ENCODE data around the gene EIF2S2. TPM values are rescaled to one million over a fixed set of nuclear protein-coding genes. Genes with fewer than 3 reads are reported as not detected.

The EIF2S2 gene
- total RNA-seq, 2 donors from 2014 or later, result 22.6 to 40.2 TPM

- no peaks in the 10 kb centered on the region for H3K9me3 ChIP-seq
- WGBS, 2 donors, result 96 to 98% methylated on average over 3 of the region's 3 CpGs
Measured at GRCh38 chr20:34064286-34064685, 47.8 kb downstream of the EIF2S2 start.

GRCh38 chr20:34062570-34063482, 49.2 kb downstream of the EIF2S2 start:
- no peaks in the 10 kb centered on the region for H3K27me3 ChIP-seq
- no peaks in the 10 kb centered on the region for H3K36me3 ChIP-seq (replicated peaks in 1 of 2; ENCODE audit: insufficient read depth in 1 of 2, low read depth in 2 of 2)
- WGBS, 2 donors, result 76 to 86% methylated on average over 5 of the region's 5 CpGs
- no peaks in the 10 kb centered on the region for H3K9me3 ChIP-seq
- DNase-seq (no peak), ATAC-seq (no peak)
- H3K4me3 ChIP-seq, result no peak overlapping the region
- intact Hi-C loops (cut with DNase I), result no loop called here
- H3K4me1 ChIP-seq, result peaks cover 13% of the 10 kb centered on the region
- H3K27ac ChIP-seq, result no peak overlapping the region
- TF ChIP-seq CTCF (IDR thresholded peaks at IDR 0.05) (no peak), POLR2A (IDR thresholded peaks at IDR 0.05) (no peak)

More at GRCh38 chr20:34064286-34064685, 47.8 kb downstream of the EIF2S2 start:
- intact Hi-C loops (cut with DNase I), result no loop called here
- peaks cover 20% of the 10 kb centered on the region for H3K4me1 ChIP-seq
- H3K27ac ChIP-seq, result no peak overlapping the region
- no peak for DNase-seq
- no peak for TF ChIP-seq POLR2A (IDR thresholded peaks at IDR 0.05)
- TF ChIP-seq CTCF (IDR thresholded peaks at IDR 0.05), result no peak
- ATAC-seq, result no peak
- H3K27me3 ChIP-seq, result no peaks in the 10 kb centered on the region
- no peaks in the 10 kb centered on the region for H3K36me3 ChIP-seq (replicated peaks in 1 of 2; ENCODE audit: insufficient read depth in 1 of 2, low read depth in 2 of 2)
- no peak overlapping the region for H3K4me3 ChIP-seq

- no peak for TF ChIP-seq CTCF (IDR thresholded peaks at IDR 0.05)
- no peak for TF ChIP-seq POLR2A (IDR thresholded peaks at IDR 0.05)
- Histone ChIP-seq H3K36me3 (replicated peaks in 1 of 2; ENCODE audit: insufficient read depth in 1 of 2, low read depth in 2 of 2) (no peaks in the 10 kb centered on the region), H3K9me3 (no peaks in the 10 kb centered on the region), H3K4me1 (peaks cover 13% of the 10 kb centered on the region), H3K27ac (no peak overlapping the region), H3K27me3 (no peaks in the 10 kb centered on the region), H3K4me3 (no peak overlapping the region)
- DNase-seq (no peak), ATAC-seq (no peak)
- intact Hi-C loops (cut with DNase I), result no loop called here
Measured at GRCh38 chr20:34061695-34062094, 50.3 kb downstream of the EIF2S2 start.

- Histone ChIP-seq H3K36me3 (replicated peaks in 1 of 2; ENCODE audit: insufficient read depth in 1 of 2, low read depth in 2 of 2) (no peaks in the 10 kb centered on the region), H3K4me1 (peaks cover 13% of the 10 kb centered on the region), H3K9me3 (no peaks in the 10 kb centered on the region), H3K27ac (no peak overlapping the region), H3K27me3 (no peaks in the 10 kb centered on the region), H3K4me3 (no peak overlapping the region)
- 81 to 95% methylated on average over 1 of the region's 1 CpG for WGBS, 2 donors
- DNase-seq (no peak), ATAC-seq (no peak)
- intact Hi-C loops (cut with DNase I), result no loop called here
- TF ChIP-seq POLR2A (IDR thresholded peaks at IDR 0.05) (no peak), CTCF (IDR thresholded peaks at IDR 0.05) (no peak)
Measured at GRCh38 chr20:34060970-34061369, 51.1 kb downstream of the EIF2S2 start.

DNA sequence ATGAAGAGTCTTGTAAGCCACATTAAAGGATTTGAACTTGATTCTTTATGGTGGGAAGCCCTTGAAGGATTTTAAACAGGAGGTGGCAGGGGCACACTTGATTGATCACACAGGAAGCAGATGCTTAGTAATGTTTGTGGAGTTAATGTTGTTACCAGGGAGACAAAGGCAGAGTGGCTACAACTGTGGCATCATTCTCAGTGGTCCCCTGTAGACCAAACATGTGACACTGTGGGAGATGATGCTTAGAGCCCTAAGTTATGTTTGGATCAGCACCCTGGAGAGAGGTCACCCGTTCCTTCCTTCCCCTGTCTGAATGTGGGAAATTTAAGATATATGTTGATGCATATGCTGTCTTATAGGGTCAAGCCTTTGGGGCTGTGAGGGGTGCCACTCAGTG, 53.2 kb downstream of the EIF2S2 start:
- intact Hi-C loops (cut with DNase I), result no loop called here
- DNase-seq (no peak), ATAC-seq (no peak)
- 38 to 63% methylated on average over 1 of the region's 1 CpG for WGBS, 2 donors
- Histone ChIP-seq H3K4me3 (no peak overlapping the region), H3K9me3 (no peaks in the 10 kb centered on the region), H3K27ac (no peak overlapping the region), H3K4me1 (peaks cover 6% of the 10 kb centered on the region), H3K36me3 (replicated peaks in 1 of 2; ENCODE audit: insufficient read depth in 1 of 2, low read depth in 2 of 2) (no peaks in the 10 kb centered on the region), H3K27me3 (no peaks in the 10 kb centered on the region)
- no peak for TF ChIP-seq POLR2A (IDR thresholded peaks at IDR 0.05)
- no peak for TF ChIP-seq CTCF (IDR thresholded peaks at IDR 0.05)

Data from body of pancreas (tissue), 4 donors.